ENCODE data around the gene RHCE.
"Not testable (repeated sequence)": the region's sequence is repeated elsewhere in the genome, so short reads cannot be mapped to it uniquely, and the experiment has no call there.

Gene RHCE

DNA sequence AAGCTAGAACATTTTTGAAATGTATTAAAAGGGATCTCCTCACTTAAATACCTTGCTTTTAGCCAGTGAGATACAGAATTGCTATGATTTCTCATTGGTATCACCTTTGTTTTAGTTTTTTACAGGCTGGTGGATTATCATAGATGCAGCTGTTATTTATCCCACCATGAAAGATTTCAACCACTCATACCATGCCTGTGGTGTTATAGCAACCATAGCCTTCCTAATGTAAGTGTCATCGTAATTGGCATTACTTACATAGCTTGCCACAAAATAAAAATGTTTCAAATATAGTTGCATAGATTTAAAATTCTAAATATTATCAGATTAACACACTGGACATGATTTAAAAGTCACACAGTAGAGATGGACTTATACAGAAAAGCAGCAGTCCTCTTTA lies 77.8 kb downstream of the RHCE start:
- no peak for DNase-seq (ENCODE audit: low read depth in 2 of 2)

GRCh38 chr1:25341746-25342145 lies 78.9 kb downstream of the RHCE start:
- DNase-seq (ENCODE audit: low read depth in 2 of 2) = no peak

GRCh38 chr1:25338986-25339385 lies 81.6 kb downstream of the RHCE start:
- no peak for DNase-seq (ENCODE audit: low read depth in 2 of 2)

GRCh38 chr1:25338188-25338981 lies 82.2 kb downstream of the RHCE start, which contains the start of gene TMEM50A:
Gene TMEM50A (plus strand): TSS chr1:25338334. CDS start chr1:25340487, 2,153 bp downstream.
- peak; percentile 82 to 85 for DNase-seq (ENCODE audit: low read depth in 2 of 2)

GRCh38 chr1:25337483-25338187 lies 83.0 kb downstream of the RHCE start:
- peak in 1 of 2 donors; percentile 4 for DNase-seq (ENCODE audit: low read depth in 2 of 2)

- DNase-seq (ENCODE audit: low read depth in 2 of 2) = peak in 1 of 2 donors; percentile 5
These were observed 83.7 kb downstream of the RHCE start for GRCh38 chr1:25336922-25337354.

GRCh38 chr1:25329950-25330349 lies 90.7 kb downstream of the RHCE start:
- not testable (repeated sequence) for DNase-seq (ENCODE audit: low read depth in 2 of 2)

DNA sequence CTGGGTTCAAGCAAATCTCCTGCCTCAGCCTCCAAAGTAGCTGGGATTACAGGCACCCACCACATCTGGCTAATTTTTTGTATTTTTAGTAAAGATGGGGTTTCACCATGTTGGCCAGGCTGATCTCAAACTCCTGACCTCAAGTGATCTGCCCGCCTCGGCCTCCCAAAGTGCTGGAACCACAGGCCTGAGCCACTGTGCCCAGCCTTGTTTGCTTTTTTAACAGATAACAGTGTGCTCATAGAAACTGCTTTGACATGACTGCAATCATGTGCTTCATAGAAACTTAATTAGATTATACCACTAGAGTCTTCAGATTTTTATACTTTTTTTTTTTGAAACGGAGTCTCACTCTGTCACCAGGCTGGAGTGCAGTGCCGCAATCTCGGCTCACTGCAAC lies 91.3 kb downstream of the RHCE start:
- not testable (repeated sequence) for DNase-seq (ENCODE audit: low read depth in 2 of 2)

DNA sequence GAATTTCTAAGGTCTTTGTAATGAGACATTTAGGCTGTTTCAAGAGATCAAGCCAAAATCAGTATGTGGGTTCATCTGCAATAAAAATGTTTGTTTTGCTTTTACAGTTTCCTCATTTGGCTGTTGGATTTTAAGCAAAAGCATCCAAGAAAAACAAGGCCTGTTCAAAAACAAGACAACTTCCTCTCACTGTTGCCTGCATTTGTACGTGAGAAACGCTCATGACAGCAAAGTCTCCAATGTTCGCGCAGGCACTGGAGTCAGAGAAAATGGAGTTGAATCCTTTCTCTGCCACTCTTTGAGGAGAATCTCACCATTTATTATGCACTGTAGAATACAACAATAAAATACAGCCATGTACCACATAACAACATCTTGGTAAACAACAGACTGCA lies 91.8 kb downstream of the RHCE start:
- not testable (repeated sequence) for DNase-seq (ENCODE audit: low read depth in 2 of 2)

- DNase-seq (ENCODE audit: low read depth in 2 of 2) = not testable (repeated sequence)
These were observed 92.5 kb downstream of the RHCE start for GRCh38 chr1:25327864-25328790.

DNA sequence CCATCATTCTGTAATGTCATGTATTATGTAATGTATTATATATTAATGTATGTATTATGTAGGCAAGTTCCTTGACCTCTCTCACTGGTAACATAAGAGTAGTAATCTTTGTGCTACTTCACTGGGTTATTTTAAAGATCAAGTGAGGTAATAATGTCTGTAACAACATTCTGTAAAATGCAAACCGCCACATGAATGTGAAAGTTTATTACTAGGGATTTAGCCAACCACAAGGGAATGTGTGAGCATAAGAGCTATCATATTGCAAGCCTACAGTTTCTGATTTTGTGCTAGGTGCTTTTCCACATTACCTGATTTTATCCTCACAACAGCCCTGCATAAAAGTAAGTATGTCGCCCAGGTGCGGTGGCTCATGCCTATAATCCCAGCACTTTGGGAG lies 96.2 kb downstream of the RHCE start:
- not testable (repeated sequence) for DNase-seq (ENCODE audit: low read depth in 2 of 2)

DNA sequence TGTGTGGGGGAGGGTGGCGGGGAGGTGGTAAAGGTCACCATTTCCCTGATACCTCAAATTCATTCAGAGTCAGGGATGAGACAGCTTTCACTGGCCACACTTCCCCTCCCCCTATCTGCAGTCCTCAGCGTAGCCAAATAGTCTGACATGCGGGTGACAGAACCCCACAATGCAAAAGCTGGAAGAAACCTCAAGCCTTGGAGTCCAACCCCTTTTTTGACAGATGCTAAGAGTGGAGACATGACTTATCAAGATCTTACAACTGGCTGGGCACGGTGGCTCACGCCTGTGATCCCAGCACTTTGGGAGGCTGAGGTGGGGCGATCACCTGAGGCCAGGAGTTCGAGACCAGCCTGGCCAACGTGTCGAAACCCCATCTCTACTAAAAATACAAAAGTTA lies 98.5 kb downstream of the RHCE start:
- DNase-seq (ENCODE audit: low read depth in 2 of 2) = not testable (repeated sequence)

DNA sequence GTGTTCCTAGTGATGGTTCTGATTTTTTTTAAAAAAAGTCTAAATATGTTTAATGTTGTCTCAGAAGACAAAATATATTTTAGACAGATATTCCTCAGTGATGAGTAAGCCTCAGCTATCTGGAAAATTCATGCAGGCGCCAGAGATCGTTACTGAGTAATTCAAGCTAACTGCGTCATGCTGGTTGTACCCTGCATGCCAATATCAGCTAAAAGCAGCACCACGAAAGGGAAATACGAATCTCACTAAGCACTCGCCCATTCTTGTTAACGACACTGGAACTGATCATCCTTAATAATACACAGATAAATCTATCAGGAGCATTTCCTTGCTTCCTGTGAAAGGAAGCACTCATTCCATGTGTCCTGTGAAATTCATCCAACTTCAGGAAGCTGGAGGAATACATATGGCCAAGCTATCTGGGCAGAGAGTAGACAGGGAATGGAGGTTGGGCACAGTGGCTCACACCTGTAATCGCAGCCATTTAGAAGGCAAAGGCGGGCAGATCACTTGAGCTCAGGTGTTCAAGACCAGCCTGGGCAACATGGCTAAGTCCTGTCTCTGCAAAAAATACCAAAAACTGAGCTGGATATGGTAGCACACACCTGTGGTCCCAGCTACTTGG lies 100.2 kb downstream of the RHCE start:
- DNase-seq (ENCODE audit: low read depth in 2 of 2) = not testable (repeated sequence)

DNA sequence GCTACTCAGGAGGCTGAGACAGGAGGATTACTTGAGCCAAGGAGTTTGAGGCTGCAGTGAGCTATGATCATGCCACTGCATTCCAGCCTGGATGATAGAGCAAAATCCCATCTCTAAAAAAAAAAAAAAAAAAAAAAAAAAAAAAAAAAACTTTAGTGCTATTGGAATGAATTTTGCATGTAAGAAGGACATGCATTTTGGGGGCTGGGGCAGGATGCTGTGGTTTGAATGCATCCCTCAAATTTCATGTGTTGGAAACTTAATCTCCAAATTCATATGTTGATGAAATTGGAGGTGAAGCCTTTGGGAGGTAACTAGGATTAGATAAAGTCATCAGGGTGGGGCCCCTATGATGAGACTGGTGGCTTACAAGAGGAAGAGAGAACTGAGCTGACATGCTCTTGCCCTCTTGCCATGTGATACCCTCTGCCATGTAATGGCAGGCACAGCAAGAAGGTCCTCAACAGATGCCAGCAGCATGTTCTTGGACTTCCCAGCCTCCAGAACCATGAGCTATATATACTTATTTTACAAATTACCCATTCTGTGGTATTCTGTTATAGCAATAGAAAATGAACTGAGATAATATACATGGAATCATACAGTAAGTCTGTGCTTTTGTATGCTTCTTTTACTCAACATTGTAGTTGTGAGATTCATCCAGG lies 107.7 kb downstream of the RHCE start:
- not testable (repeated sequence) for DNase-seq (ENCODE audit: low read depth in 2 of 2)
